H1 (cell line): ENCODE data around the gene RIMBP2. TPM values are rescaled to one million over a fixed set of nuclear protein-coding genes. Genes with fewer than 3 reads are reported as not detected.

ENCODE experiments used
- CTCF ChIA-PET: fragments of 300-600 bp; sonication (Branson Sonifier 250); formaldehyde crosslinking; loops from one replicate; lab custom pipeline; 2021; ENCODE audit not compliant: partially characterized antibody; lab: Charles Lee
- POLR2A ChIA-PET: fragments of 300-600 bp; sonication (Branson Sonifier 250); formaldehyde crosslinking; loops from one replicate; lab custom pipeline; 2021; ENCODE audit warnings: inconsistent platforms; ENCODE audit not compliant: partially characterized antibody; lab: Charles Lee
- DNase-seq, 2 experiments: peaks; one replicate each; pipeline versions ENCODE4 v3.0.0 to v3.0.0-alpha.2; 2010 to 2022; ENCODE audit warnings: low spot score in 2 of 2, low read depth in 1 of 2, mixed read lengths in 1 of 2
- FAIRE-seq: peaks from 2 replicates; lab custom pipeline; 2011; peaks lifted over from hg19 to GRCh38; lab: Jason Lieb, UNC
- H2AFZ ChIP-seq: 2 replicates; pipeline ENCODE4 v1.8.1; 2012; ENCODE audit warnings: low read length, inconsistent platforms
- H2AK5ac ChIP-seq: 2 replicates; pipeline ENCODE4 v1.6.1; 2013; ENCODE audit warnings: low read depth, low read length
- H2BK120ac ChIP-seq: replicated peaks from 2 replicates; pipeline ENCODE3; 2013; ENCODE audit warnings: low read depth, low read length, inconsistent platforms
- H2BK12ac ChIP-seq: 2 replicates; pipeline ENCODE4 v1.6.1; 2013; ENCODE audit warnings: low read depth, low read length
- H2BK15ac ChIP-seq: 2 replicates; pipeline ENCODE4 v1.6.1; 2013; ENCODE audit warnings: low read length
- H2BK20ac ChIP-seq: 2 replicates; pipeline ENCODE4 v1.6.1; 2013; ENCODE audit warnings: low read length
- H2BK5ac ChIP-seq: 2 replicates; pipeline ENCODE4 v1.6.1; 2013; ENCODE audit warnings: low read depth, low read length
- H3K14ac ChIP-seq: 2 replicates; pipeline ENCODE4 v1.6.1; 2013; ENCODE audit warnings: inconsistent platforms; ENCODE audit not compliant: insufficient read length
- H3K18ac ChIP-seq: 2 replicates; pipeline ENCODE4 v1.6.1; 2013; ENCODE audit warnings: low read length; ENCODE audit errors: extremely low read depth
- H3K23ac ChIP-seq: 2 replicates; pipeline ENCODE4 v1.6.1; 2013; ENCODE audit warnings: inconsistent platforms; ENCODE audit not compliant: insufficient read length
- H3K23me2 ChIP-seq: 2 replicates; pipeline ENCODE4 v1.6.1; 2013; ENCODE audit warnings: low read depth, low read length
- H3K27ac ChIP-seq: 2 replicates; pipeline ENCODE4 v1.6.1; 2011; ENCODE audit warnings: low read depth, low read length, inconsistent platforms
- H3K27me3 ChIP-seq, 4 experiments: replicated peaks in 1 of 4; 1 replicate in 1 of 4; 2 replicates in 3 of 4; pipeline versions ENCODE4 v1.6.1 to v1.8.1; 2011 to 2013; ENCODE audit warnings: low read length in 3 of 4, mild to moderate bottlenecking in 3 of 4, inconsistent platforms in 2 of 4, mixed read lengths in 2 of 4, moderate library complexity in 1 of 4; ENCODE audit not compliant: control insufficient read depth in 3 of 4, insufficient read depth in 3 of 4; ENCODE audit errors: extremely low read depth in 1 of 4
- H3K36me3 ChIP-seq, 4 experiments: 2 replicates each; pipeline versions ENCODE4 v1.6.1 to v1.8.1; 2011 to 2013; ENCODE audit warnings: mild to moderate bottlenecking in 4 of 4, low read length in 3 of 4, moderate library complexity in 2 of 4, control low read depth in 1 of 4, inconsistent platforms in 1 of 4; ENCODE audit not compliant: insufficient read depth in 4 of 4, control insufficient read depth in 2 of 4
- H3K4ac ChIP-seq: replicated peaks from 2 replicates; pipeline ENCODE3; 2013; ENCODE audit warnings: low read length, low read depth, mixed read lengths, inconsistent platforms; ENCODE audit not compliant: insufficient read length
- H3K4me1 ChIP-seq, 4 experiments: replicated peaks in 1 of 4; 1 replicate in 1 of 4; 2 replicates in 3 of 4; pipeline versions ENCODE4 v1.6.1 to v1.8.1; 2011 to 2013; ENCODE audit warnings: low read length in 3 of 4, inconsistent platforms in 2 of 4, mixed read lengths in 1 of 4; ENCODE audit not compliant: insufficient read depth in 4 of 4, control insufficient read depth in 3 of 4
- H3K4me2 ChIP-seq, 2 experiments: 2 replicates each; pipeline versions ENCODE4 v1.6.1 to v1.8.1; 2011 to 2013; ENCODE audit warnings: low read depth in 2 of 2, low read length in 2 of 2, control low read depth in 1 of 2, inconsistent platforms in 1 of 2, mild to moderate bottlenecking in 1 of 2; ENCODE audit not compliant: insufficient read depth in 1 of 2
- H3K4me3 ChIP-seq, 4 experiments: fragments of 200-600, 300-600 bp in 1 of 4; sonication (generic), shearing (Covaris generic), sonication (Bioruptor Twin) in 1 of 4; 2 replicates each; pipeline versions ENCODE4 v1.5.1 to v1.8.1; 2011 to 2016; ENCODE audit warnings: low read length in 4 of 4, low read depth in 3 of 4, control low read depth in 2 of 4, inconsistent platforms in 2 of 4, mild to moderate bottlenecking in 2 of 4, mixed read lengths in 1 of 4, moderate library complexity in 1 of 4; ENCODE audit not compliant: insufficient read depth in 2 of 4; ENCODE audit errors: extremely low read depth in 1 of 4
- H3K56ac ChIP-seq: replicated peaks from 2 replicates; pipeline ENCODE3; 2013; ENCODE audit warnings: low read depth, mild to moderate bottlenecking, mixed read lengths, low read length, inconsistent platforms; ENCODE audit not compliant: insufficient read length
- H3K79me1 ChIP-seq: 2 replicates; pipeline ENCODE4 v1.6.1; 2013; ENCODE audit warnings: low read depth, low read length, control low read depth
- H3K79me2 ChIP-seq, 2 experiments: 2 replicates each; pipeline versions ENCODE4 v1.6.1 to v1.8.1; 2012 to 2013; ENCODE audit warnings: low read length in 2 of 2, mild to moderate bottlenecking in 2 of 2, inconsistent platforms in 1 of 2; ENCODE audit not compliant: insufficient read depth in 2 of 2, control insufficient read depth in 1 of 2
- H3K9ac ChIP-seq, 4 experiments: replicated peaks in 1 of 4; 1 replicate in 1 of 4; 2 replicates in 3 of 4; pipeline versions ENCODE4 v1.6.1 to v1.8.1; 2011 to 2013; ENCODE audit warnings: low read depth in 3 of 4, low read length in 3 of 4, control low read depth in 2 of 4, mild to moderate bottlenecking in 2 of 4, moderate library complexity in 2 of 4, inconsistent platforms in 1 of 4; ENCODE audit errors: extremely low read depth in 1 of 4
- H3K9me3 ChIP-seq, 2 experiments: 2 replicates each; pipeline versions ENCODE4 v1.6.1 to v1.8.1; 2012 to 2013; ENCODE audit warnings: mild to moderate bottlenecking in 2 of 2, moderate library complexity in 2 of 2, control low read depth in 1 of 2, inconsistent platforms in 1 of 2, low read depth in 1 of 2, low read length in 1 of 2, mixed read lengths in 1 of 2; ENCODE audit not compliant: insufficient read depth in 2 of 2
- H4K20me1 ChIP-seq, 2 experiments: replicated peaks in 1 of 2; 2 replicates each; pipeline versions ENCODE3 to v1.8.1; 2011 to 2013; ENCODE audit warnings: inconsistent platforms in 2 of 2, low read length in 2 of 2, mild to moderate bottlenecking in 1 of 2; ENCODE audit not compliant: insufficient read depth in 2 of 2, control insufficient read depth in 1 of 2
- H4K5ac ChIP-seq: 2 replicates; pipeline ENCODE4 v1.6.1; 2013; ENCODE audit warnings: low read length, low read depth, mixed read lengths, inconsistent platforms; ENCODE audit not compliant: insufficient read length
- H4K8ac ChIP-seq: 2 replicates; pipeline ENCODE4 v1.8.0; 2013; ENCODE audit warnings: mild to moderate bottlenecking, moderate library complexity, low read length, inconsistent platforms; ENCODE audit not compliant: insufficient read depth; ENCODE audit errors: extremely low read depth
- H4K91ac ChIP-seq: replicated peaks from 2 replicates; pipeline ENCODE3; 2013; ENCODE audit warnings: low read length, mixed read lengths, inconsistent platforms; ENCODE audit not compliant: insufficient read length
- EGR1 ChIP-seq: IDR thresholded peaks from 2 replicates; pipeline ENCODE4 v1.6.1; 2011; ENCODE audit warnings: low read depth, low read length, borderline replicate concordance
- NRF1 ChIP-seq: IDR thresholded peaks from 2 replicates; pipeline ENCODE4 v1.6.1; 2011; ENCODE audit warnings: mild to moderate bottlenecking, low read depth, low read length, improper control_type of control experiment
- RAD21 ChIP-seq, 2 experiments: IDR thresholded peaks in 1 of 2; conservative IDR thresholded peaks in 1 of 2; 2 replicates each; pipeline ENCODE4 v1.6.1; 2011; ENCODE audit warnings: low read depth in 2 of 2, low read length in 2 of 2, improper control_type of control experiment in 1 of 2, inconsistent platforms in 1 of 2, mild to moderate bottlenecking in 1 of 2, moderate library complexity in 1 of 2
- SRF ChIP-seq: IDR thresholded peaks from 2 replicates; pipeline ENCODE4 v1.6.1; 2011; ENCODE audit warnings: mild to moderate bottlenecking, low read depth, low read length, moderate library complexity
- WGBS, 2 experiments: shearing (Covaris generic) in 1 of 2; methylation state at CpG; one replicate each; pipeline versions ENCODE4 v1.1.6 to v1.1.7; 2013 to 2015; ENCODE audit warnings: low lambda C conversion rate in 2 of 2, mixed read lengths in 2 of 2, inconsistent platforms in 1 of 2, low coverage in 1 of 2, missing lambda C conversion rate in 1 of 2; ENCODE audit not compliant: insufficient replicate concordance in 2 of 2, insufficient coverage in 1 of 2, insufficient read length in 1 of 2; ENCODE audit errors: extremely low coverage in 1 of 2, missing lambda C conversion rate in 1 of 2; 5-methylcytosine and 5-hydroxymethylcytosine counted together
- polyA plus RNA-seq, 7 experiments: library from polyadenylated mRNA; depleted of rRNA in 3 of 7; stranded (reverse) in 5 of 7; unstranded in 2 of 7; fragments of >200 nt in 5 of 7; fragments of 200-250 nt in 2 of 7; gene quantifications; 1 replicate in 5 of 7; 2 replicates in 1 of 7; 4 replicates in 1 of 7; pipeline versions ENCODE4 v1.2.1 to v1.2.3, GENCODE V29; 2011 to 2013; ENCODE audit warnings: missing spikeins in 2 of 7, mixed read lengths in 2 of 7
- total RNA-seq: library from RNA; stranded (reverse); fragmentation: NEBNext Ultra II Directional; extraction: Animal tissue kit (Norgen Biotek cat#: 25700); gene quantifications from 2 replicates; pipeline ENCODE4 v1.2.1, GENCODE V29; 2021

Gene RIMBP2
- total and polyA plus RNA-seq, 2 of the 8 experiments (the other 6 are each of a cell fraction or from before 2014, with no cell fraction given), result 0.18 to 0.65 TPM

DNA sequence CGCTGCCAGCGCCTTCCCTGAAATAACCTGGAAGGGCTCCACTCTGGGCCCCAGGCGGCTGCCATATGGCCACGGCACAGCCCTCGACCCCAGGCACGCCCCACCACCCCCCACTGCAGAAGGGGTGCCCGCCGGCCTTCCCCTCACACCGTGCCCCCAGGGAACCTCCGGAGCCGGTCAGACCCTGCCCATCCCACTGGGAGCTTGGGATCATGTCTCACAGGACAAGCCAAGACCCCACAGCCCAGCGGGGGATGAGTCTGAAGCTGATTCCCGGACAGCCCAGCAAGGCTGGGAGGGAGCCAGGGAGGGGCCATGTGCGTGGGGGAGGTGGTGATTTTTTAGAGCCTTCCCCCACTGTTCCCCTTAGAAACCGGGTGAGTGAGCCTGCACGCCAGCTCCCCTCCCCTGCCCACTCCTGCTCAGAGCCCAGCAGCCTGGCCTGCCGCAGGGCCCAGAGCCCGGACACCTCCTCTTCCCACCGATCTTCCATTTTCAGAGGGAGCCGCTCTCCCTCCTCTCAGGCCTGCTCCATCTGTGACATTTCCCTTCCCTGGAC, 1.4 kb downstream of the RIMBP2 start:
- Histone ChIP-seq H3K79me1 (no peaks in the 10 kb centered on the region), H3K23me2 (peaks cover 21% of the 10 kb centered on the region), H3K14ac (no peak overlapping the region), H2BK120ac (no peak overlapping the region), H3K27me3 (peaks cover 37 to 66% (median 59%) of the 10 kb centered on the region in 4 experiments), H3K79me2 (no peaks in the 10 kb centered on the region), H2BK20ac (no peak overlapping the region), H3K9me3 (peaks cover 5 to 8% of the 10 kb centered on the region in 2 experiments; a peak in 3 of 4 replicates), H3K4me3 (peak overlapping the region; percentile 52 to 71 (median 60)), H2AFZ (no peak overlapping the region), H4K91ac (no peak overlapping the region), H3K18ac (no peak overlapping the region; the same call in 1 of the 2 replicates), H4K20me1 (peaks cover 4% of the 10 kb centered on the region in 2 experiments), H2AK5ac (no peak overlapping the region), H3K4me1 (peaks cover 4 to 18% (median 11%) of the 10 kb centered on the region in 4 experiments), H2BK12ac (0 out of 2 replicates have a peak overlapping the region, but pooled peaks have one; percentile 17), H3K27ac (no peak overlapping the region), H2BK5ac (no peak overlapping the region), H3K4me2 (peak overlapping the region; percentile 94 to 96), H3K4ac (no peak overlapping the region), H3K36me3 (no peaks in the 10 kb centered on the region), H3K56ac (no peak overlapping the region), H3K9ac (no peak overlapping the region), H3K23ac (no peak overlapping the region), H2BK15ac (no peak overlapping the region), H4K8ac (no peak overlapping the region), H4K5ac (no peak overlapping the region)
- POLR2A ChIA-PET, result interaction anchor here (1.2 kb wide), 1 partner anchor 23 kb away, joined by 3 read pairs; no protein-coding TSS in a partner anchor
- FAIRE-seq (no peak), DNase-seq (peak in 1 of 2 experiments; percentile 58)
- 2% methylated on average over 13 of the region's 20 CpGs; no CpG with 5 or more reads in 1 of the 2 experiments for WGBS, 2 experiments
- CTCF ChIA-PET, result interaction anchor here (1.0 to 3.0 kb wide), 4 partner anchors 11 to 54 kb away, joined by 3 to 22 read pairs (median 3); no protein-coding TSS in a partner anchor
- TF ChIP-seq SRF (no peak), NRF1 (no peak), RAD21 (IDR thresholded peaks at IDR 0.05 in 1 of 2, conservative IDR thresholded peaks at IDR 0.05 in 1 of 2; ENCODE audit: low read depth in 2 of 2, low read length in 2 of 2) (no peak), EGR1 (no peak)
